HFF-Myc (cell line): ENCODE measurements around the gene GIMD1.
"Not testable (repeated sequence)": the region's sequence is repeated elsewhere in the genome, so short reads cannot be mapped to it uniquely, and the experiment has no call there.

Source experiments
- DNase-seq: peaks from one replicate; pipeline ENCODE4 v3.0.0-alpha.2; 2011; ENCODE audit warnings: low read depth; ENCODE audit errors: extremely low read depth
- H3K4me3 ChIP-seq: replicated peaks from 2 replicates; pipeline ENCODE4 v1.5.1; 2011; ENCODE audit warnings: low read depth, mild to moderate bottlenecking, control low read depth, low read length
- TF ChIP-seq, protein P1 (sequence below): IDR thresholded peaks from 2 replicates; pipeline ENCODE4 v1.5.1; 2012; ENCODE audit warnings: mild to moderate bottlenecking, low read depth, low read length, control low read depth; ENCODE audit errors: missing control alignments

The GIMD1 gene

DNA sequence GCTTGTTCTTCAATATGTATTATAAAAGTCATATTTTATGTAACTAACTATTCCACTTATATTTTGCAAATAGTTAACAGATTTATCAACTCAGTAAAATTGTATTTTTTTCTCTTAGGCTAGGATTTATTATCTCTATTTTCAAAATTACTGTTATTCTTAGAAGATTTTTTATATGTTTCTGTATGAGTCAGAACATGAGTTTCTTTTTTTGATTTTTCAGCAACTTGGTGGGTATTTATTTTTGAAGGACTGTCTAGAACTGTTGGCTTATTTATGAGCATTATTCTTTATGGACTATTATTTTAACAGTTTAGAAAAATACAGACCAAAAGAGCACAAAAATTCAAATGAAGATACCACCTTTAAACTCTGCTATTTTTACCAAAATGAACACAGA is 45.5 kb downstream of the GIMD1 start:
- H3K4me3 ChIP-seq: no peak overlapping the region
- TF ChIP-seq, protein P1, sequence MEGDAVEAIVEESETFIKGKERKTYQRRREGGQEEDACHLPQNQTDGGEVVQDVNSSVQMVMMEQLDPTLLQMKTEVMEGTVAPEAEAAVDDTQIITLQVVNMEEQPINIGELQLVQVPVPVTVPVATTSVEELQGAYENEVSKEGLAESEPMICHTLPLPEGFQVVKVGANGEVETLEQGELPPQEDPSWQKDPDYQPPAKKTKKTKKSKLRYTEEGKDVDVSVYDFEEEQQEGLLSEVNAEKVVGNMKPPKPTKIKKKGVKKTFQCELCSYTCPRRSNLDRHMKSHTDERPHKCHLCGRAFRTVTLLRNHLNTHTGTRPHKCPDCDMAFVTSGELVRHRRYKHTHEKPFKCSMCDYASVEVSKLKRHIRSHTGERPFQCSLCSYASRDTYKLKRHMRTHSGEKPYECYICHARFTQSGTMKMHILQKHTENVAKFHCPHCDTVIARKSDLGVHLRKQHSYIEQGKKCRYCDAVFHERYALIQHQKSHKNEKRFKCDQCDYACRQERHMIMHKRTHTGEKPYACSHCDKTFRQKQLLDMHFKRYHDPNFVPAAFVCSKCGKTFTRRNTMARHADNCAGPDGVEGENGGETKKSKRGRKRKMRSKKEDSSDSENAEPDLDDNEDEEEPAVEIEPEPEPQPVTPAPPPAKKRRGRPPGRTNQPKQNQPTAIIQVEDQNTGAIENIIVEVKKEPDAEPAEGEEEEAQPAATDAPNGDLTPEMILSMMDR: no peak
- no peak for DNase-seq

DNA sequence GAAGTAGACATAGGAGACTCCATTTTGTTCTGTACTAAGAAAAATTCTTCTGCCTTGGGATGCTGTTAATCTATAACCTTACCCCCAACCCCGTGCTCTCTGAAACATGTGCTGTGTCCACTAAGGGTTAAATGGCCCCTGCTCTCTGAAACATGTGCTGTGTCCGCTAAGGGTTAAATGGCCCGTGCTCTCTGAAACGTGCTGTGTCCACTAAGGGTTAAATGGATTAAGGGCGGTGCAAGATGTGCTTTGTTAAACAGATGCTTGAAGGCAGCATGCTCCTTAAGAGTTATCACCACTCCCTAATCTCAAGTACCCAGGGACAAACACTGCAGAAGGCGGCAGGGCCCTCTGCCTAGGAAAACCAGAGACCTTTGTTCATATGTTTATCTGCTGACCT is 46.8 kb downstream of the GIMD1 start:
- not testable (repeated sequence) for H3K4me3 ChIP-seq, DNase-seq

DNA sequence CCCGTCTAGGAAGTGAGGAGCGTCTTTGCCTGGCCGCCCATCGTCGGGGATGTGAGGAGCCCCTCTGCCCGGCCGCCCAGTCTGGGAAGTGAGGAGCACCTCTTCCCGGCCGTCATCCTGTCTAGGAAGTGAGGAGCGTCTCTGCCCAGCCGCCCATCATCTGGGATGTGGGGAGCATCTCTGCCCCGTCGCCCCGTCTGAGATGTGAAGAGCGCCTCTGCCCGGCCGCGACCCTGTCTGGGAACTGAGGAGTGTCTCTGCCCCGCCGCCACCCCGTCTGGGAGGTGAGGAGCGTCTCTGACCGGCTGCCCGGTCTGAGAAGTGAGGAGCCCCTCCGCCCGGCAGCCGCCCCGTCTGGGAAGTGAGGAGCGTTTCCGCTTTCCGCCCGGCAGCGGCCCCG is 47.4 kb downstream of the GIMD1 start:
- DNase-seq, H3K4me3 ChIP-seq: not testable (repeated sequence)

DNA sequence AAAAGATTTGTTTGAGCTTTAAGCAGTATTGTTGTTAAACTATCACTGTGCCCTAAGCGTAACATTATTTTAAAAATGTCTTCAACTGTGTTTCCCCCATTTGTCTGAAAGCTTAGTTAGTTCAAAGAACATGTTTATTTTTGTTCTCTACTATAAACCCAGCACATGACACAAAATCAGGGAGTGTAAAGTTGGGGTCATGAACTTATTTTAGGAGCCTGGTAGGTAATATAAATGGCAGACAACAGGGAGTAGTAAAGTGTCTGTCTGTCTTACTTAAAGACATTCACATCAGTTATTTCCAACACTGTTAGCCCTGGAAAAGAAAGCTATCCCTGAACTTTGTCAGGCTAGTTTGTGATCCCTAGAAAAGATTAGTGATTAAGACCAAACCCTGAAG is 48.3 kb downstream of the GIMD1 start:
- H3K4me3 ChIP-seq: no peak overlapping the region
- no peak for DNase-seq
- TF ChIP-seq, protein P1: no peak

DNA sequence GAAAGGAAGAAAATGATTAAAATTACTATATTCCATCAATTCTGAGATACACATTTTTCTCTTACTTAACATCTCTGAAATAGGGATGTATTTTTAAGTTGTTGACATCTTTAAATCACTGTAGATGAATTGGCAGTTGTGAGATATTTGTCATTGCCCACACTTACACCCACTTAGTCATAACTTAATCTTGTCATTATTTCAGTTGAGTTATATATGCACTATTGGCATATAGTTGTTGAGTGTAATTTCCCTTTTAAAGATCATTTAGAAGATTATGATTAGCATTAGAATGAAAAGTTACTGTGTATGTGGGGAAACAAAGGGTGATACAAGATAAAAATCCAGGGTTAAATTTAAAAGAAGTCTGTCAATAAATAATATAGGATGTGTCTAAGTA is 50.1 kb downstream of the GIMD1 start:
- DNase-seq: no peak
- TF ChIP-seq, protein P1: no peak
- peak overlapping the region; percentile 63; the same call in 1 of the 2 replicates for H3K4me3 ChIP-seq

DNA sequence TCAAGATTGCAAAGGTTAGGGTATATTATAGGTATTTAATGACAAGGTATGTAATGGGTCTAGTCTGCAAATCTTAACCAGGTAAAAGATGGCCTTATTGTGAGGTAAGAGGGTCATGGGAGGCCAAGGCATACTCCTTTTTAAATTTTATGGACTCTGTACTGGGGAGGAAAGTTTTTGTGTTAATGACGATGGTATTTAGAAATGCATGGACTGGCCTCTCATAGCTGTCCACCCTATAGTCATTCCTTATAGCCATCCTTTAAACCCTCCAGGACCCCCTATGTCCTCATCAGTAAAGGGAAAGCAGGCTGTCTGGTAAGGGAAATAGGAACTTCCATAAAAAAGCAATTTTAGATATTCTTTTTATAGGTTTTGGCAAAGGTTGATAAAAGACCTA is 50.8 kb downstream of the GIMD1 start:
- peak overlapping the region; percentile 63 for H3K4me3 ChIP-seq
- TF ChIP-seq, protein P1: no peak
- DNase-seq: no peak

DNA sequence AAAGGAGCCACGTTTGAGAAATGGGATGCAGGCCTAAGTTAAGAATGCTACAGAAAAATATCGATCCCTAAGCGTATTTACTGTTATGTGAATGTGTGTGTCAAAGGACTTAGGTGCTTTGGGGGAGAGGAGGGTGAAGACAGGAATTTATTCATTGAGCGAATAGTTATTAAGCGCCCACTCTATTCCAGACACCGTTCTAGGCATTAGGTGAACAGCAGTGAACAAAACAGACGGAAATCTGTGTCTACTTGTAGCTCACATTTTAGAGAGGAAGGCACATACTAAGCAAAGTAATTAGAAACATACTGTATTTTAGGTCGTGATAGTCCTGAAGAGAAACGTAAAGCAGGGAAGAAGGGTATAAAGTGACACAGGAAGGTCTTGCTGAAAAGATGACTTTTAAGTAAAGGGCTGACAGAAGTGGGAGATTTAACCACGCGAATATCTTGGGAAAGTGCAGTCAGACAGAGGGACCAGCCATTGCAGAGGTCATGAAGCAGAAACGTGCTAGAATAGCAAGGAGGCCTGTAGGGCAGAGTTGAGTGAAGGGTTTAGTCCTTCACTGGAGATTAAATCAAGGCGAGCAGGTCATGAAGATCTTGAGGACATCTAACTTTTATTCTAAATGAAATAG is 51.7 kb downstream of the GIMD1 start:
- TF ChIP-seq, protein P1: no peak
- peak overlapping the region; percentile 63 for H3K4me3 ChIP-seq
- DNase-seq: no peak
